Spleen (tissue), 7 donors: ENCODE data around the gene FDX1.
"Not testable (repeated sequence)": the region's sequence is repeated elsewhere in the genome, so short reads cannot be mapped to it uniquely, and the experiment has no call there.

Source experiments
- CTCF ChIP-seq, 11 experiments: fragments of 200-600 bp in 7 of 11; fragments of 450-650 bp in 4 of 11; sonication (generic) in 4 of 11; IDR thresholded peaks in 8 of 11; conservative IDR thresholded peaks in 3 of 11; 1 replicate in 7 of 11; 2 replicates in 4 of 11; pipeline versions ENCODE4 v1.4.0 to v1.8.0; 2016 to 2021; ENCODE audit warnings: antibody characterized with exemption in 11 of 11, inconsistent platforms in 4 of 11, mild to moderate bottlenecking in 1 of 11
- POLR2A ChIP-seq, 3 donors: fragments of 450-650 bp; IDR thresholded peaks; one replicate each; pipeline ENCODE4 v1.5.1; 2017; ENCODE audit warnings: antibody characterized with exemption in 3 of 3, mild to moderate bottlenecking in 1 of 3
- POLR2AphosphoS5 ChIP-seq, 3 donors: sonication (generic); formaldehyde crosslinking; IDR thresholded peaks; one replicate each; pipeline ENCODE4 v1.5.1; 2017; ENCODE audit warnings: antibody characterized with exemption in 3 of 3
- donor health status: DM: no; HTN: no; CAD: no; lungs with moderate emphysema.
- donor health status: DM: no; HTN: no; CAD: no.
- donor health status: DM: no; HTN: no; CAD: no.

DNA sequence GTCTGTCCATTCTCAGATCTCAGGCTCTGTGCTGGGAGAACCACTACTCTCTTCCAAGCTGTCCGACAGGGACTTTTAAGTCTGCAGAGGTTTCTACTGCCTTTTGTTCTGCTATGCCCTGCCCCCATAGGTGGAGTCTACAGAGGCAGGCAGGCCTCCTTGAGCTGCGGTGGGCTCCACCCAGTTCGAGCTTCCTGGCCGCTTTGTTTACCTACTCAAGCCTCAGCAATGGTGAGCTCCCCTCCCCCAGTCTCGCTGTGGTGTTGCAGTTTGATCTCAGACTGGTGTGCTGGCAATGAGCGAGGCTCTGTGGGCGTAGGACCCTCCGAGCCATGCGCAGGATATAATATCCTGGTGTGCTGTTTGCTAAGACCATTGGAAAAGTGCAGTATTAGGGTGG lies 41.5 kb upstream of the FDX1 start:
- not testable (repeated sequence) for TF ChIP-seq CTCF (IDR thresholded peaks at IDR 0.05 in 8 of 11, conservative IDR thresholded peaks at IDR 0.05 in 3 of 11); POLR2A (IDR thresholded peaks at IDR 0.05); POLR2AphosphoS5 (IDR thresholded peaks at IDR 0.05)
